ENCODE measurements around the gene CNIH3.

The CNIH3 gene

DNA sequence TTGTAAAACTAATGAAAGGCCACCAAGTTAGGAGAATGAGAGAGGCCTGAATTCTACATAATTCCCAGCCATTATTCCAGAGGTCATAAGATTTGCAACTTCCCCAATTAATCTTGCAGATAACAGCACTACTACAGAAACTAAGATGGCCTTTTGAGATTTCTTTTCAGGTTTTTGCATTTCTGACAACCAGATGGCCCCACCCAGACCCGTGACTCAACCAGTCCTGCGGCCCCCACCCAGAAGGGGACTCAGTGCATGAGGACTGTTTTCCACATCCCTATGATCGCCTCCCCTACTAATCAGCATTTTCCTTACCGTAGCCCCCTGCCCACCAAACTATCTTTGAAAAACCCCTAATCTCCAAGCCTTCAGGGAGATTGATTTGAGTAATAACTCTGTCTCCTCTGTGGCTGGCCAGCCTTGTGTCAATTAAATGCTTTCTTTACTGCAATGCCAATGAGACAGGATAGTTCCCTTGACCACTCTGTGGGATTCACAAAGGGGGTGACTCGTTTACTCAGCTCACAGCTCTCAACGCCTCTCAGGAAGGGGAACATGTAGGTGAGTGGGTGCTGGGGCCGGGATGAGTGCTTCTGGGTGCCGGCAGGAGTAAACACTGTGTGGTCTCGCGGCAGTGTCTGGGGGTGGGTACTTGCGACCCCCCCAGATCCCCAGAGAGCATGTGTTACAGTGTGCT lies 10.5 kb upstream of the CNIH3 start:
- Histone ChIP-seq H3K36me3 (ENCODE audit: low read length) (no peaks in the 10 kb centered on the region), H3K9me2 (replicated peaks; ENCODE audit: insufficient read depth, low read length) (no peaks in the 10 kb centered on the region), H3K9me3 (ENCODE audit: insufficient read depth, low read length) (no peaks in the 10 kb centered on the region), H3K9ac (ENCODE audit: low read length) (no peak overlapping the region), H3F3A (ENCODE audit: insufficient read depth) (no peaks in the 10 kb centered on the region), H3K4me3 (ENCODE audit: insufficient read depth, low read length, poor library complexity, severe bottlenecking) (no peak overlapping the region), H4K20me1 (ENCODE audit: low read depth, low read length) (no peaks in the 10 kb centered on the region), H3K79me2 (ENCODE audit: insufficient read depth, low read length) (no peaks in the 10 kb centered on the region), H2AFZ (ENCODE audit: low read depth, low read length, severe bottlenecking) (no peak overlapping the region), H3K27ac (ENCODE audit: low read depth, low read length) (no peak overlapping the region), H3K4me2 (ENCODE audit: low read depth, low read length, poor library complexity, severe bottlenecking) (no peak overlapping the region), H3K27me3 (ENCODE audit: low read length) (no peaks in the 10 kb centered on the region)
- TF ChIP-seq, protein P1, sequence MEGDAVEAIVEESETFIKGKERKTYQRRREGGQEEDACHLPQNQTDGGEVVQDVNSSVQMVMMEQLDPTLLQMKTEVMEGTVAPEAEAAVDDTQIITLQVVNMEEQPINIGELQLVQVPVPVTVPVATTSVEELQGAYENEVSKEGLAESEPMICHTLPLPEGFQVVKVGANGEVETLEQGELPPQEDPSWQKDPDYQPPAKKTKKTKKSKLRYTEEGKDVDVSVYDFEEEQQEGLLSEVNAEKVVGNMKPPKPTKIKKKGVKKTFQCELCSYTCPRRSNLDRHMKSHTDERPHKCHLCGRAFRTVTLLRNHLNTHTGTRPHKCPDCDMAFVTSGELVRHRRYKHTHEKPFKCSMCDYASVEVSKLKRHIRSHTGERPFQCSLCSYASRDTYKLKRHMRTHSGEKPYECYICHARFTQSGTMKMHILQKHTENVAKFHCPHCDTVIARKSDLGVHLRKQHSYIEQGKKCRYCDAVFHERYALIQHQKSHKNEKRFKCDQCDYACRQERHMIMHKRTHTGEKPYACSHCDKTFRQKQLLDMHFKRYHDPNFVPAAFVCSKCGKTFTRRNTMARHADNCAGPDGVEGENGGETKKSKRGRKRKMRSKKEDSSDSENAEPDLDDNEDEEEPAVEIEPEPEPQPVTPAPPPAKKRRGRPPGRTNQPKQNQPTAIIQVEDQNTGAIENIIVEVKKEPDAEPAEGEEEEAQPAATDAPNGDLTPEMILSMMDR (IDR thresholded peaks at IDR 0.05; ENCODE audit: insufficient read depth, low read length, poor library complexity, severe bottlenecking): no peak
- no peak for TF ChIP-seq EZH2phosphoT487 (conservative IDR thresholded peaks at IDR 0.05; ENCODE audit: low read length)

GRCh38 chr1:224607188-224608148 lies 8.6 kb upstream of the CNIH3 start:
- H3K27me3 ChIP-seq (ENCODE audit: low read length): no peaks in the 10 kb centered on the region
- TF ChIP-seq EZH2phosphoT487 (conservative IDR thresholded peaks at IDR 0.05; ENCODE audit: low read length): no peak
- TF ChIP-seq, protein P1 (IDR thresholded peaks at IDR 0.05; ENCODE audit: insufficient read depth, low read length, poor library complexity, severe bottlenecking): no peak
- no peaks in the 10 kb centered on the region for H3K9me3 ChIP-seq (ENCODE audit: insufficient read depth, low read length)
- H3K79me2 ChIP-seq (ENCODE audit: insufficient read depth, low read length): no peaks in the 10 kb centered on the region
- H3K27ac ChIP-seq (ENCODE audit: low read depth, low read length): no peak overlapping the region
- H3K4me3 ChIP-seq (ENCODE audit: insufficient read depth, low read length, poor library complexity, severe bottlenecking): no peak overlapping the region
- no peaks in the 10 kb centered on the region for H3F3A ChIP-seq (ENCODE audit: insufficient read depth)
- no peak overlapping the region for H3K4me2 ChIP-seq (ENCODE audit: low read depth, low read length, poor library complexity, severe bottlenecking)
- no peaks in the 10 kb centered on the region for H4K20me1 ChIP-seq (ENCODE audit: low read depth, low read length)
- no peaks in the 10 kb centered on the region for H3K9me2 ChIP-seq (replicated peaks; ENCODE audit: insufficient read depth, low read length)
- H2AFZ ChIP-seq (ENCODE audit: low read depth, low read length, severe bottlenecking): no peak overlapping the region
- no peaks in the 10 kb centered on the region for H3K36me3 ChIP-seq (ENCODE audit: low read length)
- H3K9ac ChIP-seq (ENCODE audit: low read length): no peak overlapping the region

DNA sequence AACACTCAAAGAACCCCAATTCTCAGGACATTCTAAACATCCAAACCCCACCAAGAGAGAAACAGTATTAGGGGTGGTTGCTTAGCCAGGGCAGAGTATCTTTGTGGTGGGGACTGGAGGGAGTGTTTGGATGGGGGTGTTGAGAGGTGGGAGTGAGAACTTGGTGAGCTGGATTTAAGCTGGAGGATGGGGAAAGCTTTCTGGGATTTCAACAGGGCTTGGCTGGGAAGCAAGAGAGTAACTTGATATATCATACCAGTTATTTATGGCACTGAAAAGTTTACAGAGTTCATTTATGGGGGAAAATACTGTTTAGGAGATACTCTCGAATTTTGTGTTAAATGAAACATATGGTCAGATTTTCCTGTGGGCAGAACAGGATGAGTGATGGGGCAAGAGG lies 6.8 kb upstream of the CNIH3 start:
- Histone ChIP-seq H3K36me3 (ENCODE audit: low read length) (no peaks in the 10 kb centered on the region), H4K20me1 (ENCODE audit: low read depth, low read length) (no peaks in the 10 kb centered on the region)

More for the DNA sequence above, 6.8 kb upstream of the CNIH3 start:
- H3K79me2 ChIP-seq (ENCODE audit: insufficient read depth, low read length): no peaks in the 10 kb centered on the region
- H3K27ac ChIP-seq (ENCODE audit: low read depth, low read length): no peak overlapping the region
- H3K27me3 ChIP-seq (ENCODE audit: low read length): no peaks in the 10 kb centered on the region
- no peaks in the 10 kb centered on the region for H3K9me2 ChIP-seq (replicated peaks; ENCODE audit: insufficient read depth, low read length)
- no peak overlapping the region for H3K4me2 ChIP-seq (ENCODE audit: low read depth, low read length, poor library complexity, severe bottlenecking)
- TF ChIP-seq, protein P1 (IDR thresholded peaks at IDR 0.05; ENCODE audit: insufficient read depth, low read length, poor library complexity, severe bottlenecking): no peak
- TF ChIP-seq EZH2phosphoT487 (conservative IDR thresholded peaks at IDR 0.05; ENCODE audit: low read length): no peak
- no peak overlapping the region for H3K4me3 ChIP-seq (ENCODE audit: insufficient read depth, low read length, poor library complexity, severe bottlenecking)
- H2AFZ ChIP-seq (ENCODE audit: low read depth, low read length, severe bottlenecking): no peak overlapping the region
- no peaks in the 10 kb centered on the region for H3F3A ChIP-seq (ENCODE audit: insufficient read depth)
- no peak overlapping the region for H3K9ac ChIP-seq (ENCODE audit: low read length)
- H3K9me3 ChIP-seq (ENCODE audit: insufficient read depth, low read length): no peaks in the 10 kb centered on the region
